ENCODE data around the gene SPG7.

GRCh38 chr16:89499767-89500166 is 8.4 kb upstream of the SPG7 start:
- TF ChIP-seq CTCF (IDR thresholded peaks at IDR 0.05) = no peak
- TF ChIP-seq POLR2A (IDR thresholded peaks at IDR 0.05) = no peak

All from esophagus squamous epithelium (tissue), 4 donors.